Esophagus squamous epithelium (tissue), 4 donors: ENCODE data around the gene DIP2A.

Experiments
- CTCF ChIP-seq, 6 experiments: fragments of 450-650 bp in 4 of 6; fragments of 200-600 bp in 2 of 6; sonication (generic) in 2 of 6; IDR thresholded peaks; one replicate each; pipeline ENCODE4 v1.5.1; 2016 to 2019; ENCODE audit warnings: antibody characterized with exemption in 6 of 6, mild to moderate bottlenecking in 4 of 6, moderate library complexity in 4 of 6
- POLR2A ChIP-seq, 4 donors: fragments of 450-650 bp; IDR thresholded peaks; one replicate each; pipeline ENCODE4 v1.6.1; 2017; ENCODE audit warnings: antibody characterized with exemption in 4 of 4, mild to moderate bottlenecking in 4 of 4, moderate library complexity in 3 of 4

- TF ChIP-seq CTCF (IDR thresholded peaks at IDR 0.05) (no peak), POLR2A (IDR thresholded peaks at IDR 0.05) (no peak)
Observed at GRCh38 chr21:46461909-46462308, 3.2 kb downstream of the DIP2A start.
